Measurements from ENCODE around the gene TMCC1.
A peak's percentile ranks its signal among the peaks of the same experiment; 100 is the strongest.
"Not testable (repeated sequence)": the region's sequence is repeated elsewhere in the genome, so short reads cannot be mapped to it uniquely, and the experiment has no call there.

TMCC1 gene

GRCh38 chr3:129769616-129770015 lies 123.9 kb downstream of the TMCC1 start:
- no peak for DNase-seq

GRCh38 chr3:129768728-129769127 lies 124.8 kb downstream of the TMCC1 start:
- DNase-seq, result no peak

- no peak for DNase-seq
Measured at GRCh38 chr3:129766135-129766534, 127.4 kb downstream of the TMCC1 start.

GRCh38 chr3:129764090-129764489 lies 129.4 kb downstream of the TMCC1 start:
- no peak for DNase-seq

- DNase-seq, result no peak
Measured at GRCh38 chr3:129758785-129759320, 134.7 kb downstream of the TMCC1 start.

- no peak for DNase-seq
Measured at GRCh38 chr3:129758306-129758705, 135.2 kb downstream of the TMCC1 start.

- DNase-seq, result peak; percentile 61
Measured at GRCh38 chr3:129756871-129757270, 136.6 kb downstream of the TMCC1 start.

GRCh38 chr3:129751105-129751504 lies 142.4 kb downstream of the TMCC1 start:
- DNase-seq, result not testable (repeated sequence)

GRCh38 chr3:129749692-129750091 lies 143.8 kb downstream of the TMCC1 start:
- DNase-seq, result no peak

- no peak for DNase-seq
Measured at GRCh38 chr3:129747992-129748391, 145.5 kb downstream of the TMCC1 start.

- DNase-seq, result no peak
Measured at GRCh38 chr3:129747136-129747535, 146.4 kb downstream of the TMCC1 start.

GRCh38 chr3:129746629-129747028 lies 146.9 kb downstream of the TMCC1 start:
- DNase-seq, result no peak

- peak; percentile 49 for DNase-seq
Measured at GRCh38 chr3:129745253-129745652, 148.3 kb downstream of the TMCC1 start.

- DNase-seq, result no peak
Measured at GRCh38 chr3:129741794-129742193, 151.7 kb downstream of the TMCC1 start.

GRCh38 chr3:129740090-129740489 lies 153.4 kb downstream of the TMCC1 start:
- DNase-seq, result no peak

- no peak for DNase-seq
Measured at GRCh38 chr3:129739634-129740033, 153.9 kb downstream of the TMCC1 start.

- DNase-seq, result no peak
Measured at GRCh38 chr3:129738172-129738571, 155.3 kb downstream of the TMCC1 start.

- no peak for DNase-seq
Measured at GRCh38 chr3:129736070-129736469, 157.4 kb downstream of the TMCC1 start.

- no peak for DNase-seq
Measured at GRCh38 chr3:129735638-129736037, 157.9 kb downstream of the TMCC1 start.

- DNase-seq, result no peak
Measured at GRCh38 chr3:129734449-129734848, 159.1 kb downstream of the TMCC1 start.

GRCh38 chr3:129732200-129732876 lies 161.2 kb downstream of the TMCC1 start:
- no peak for DNase-seq

- DNase-seq, result no peak
Measured at GRCh38 chr3:129727707-129728106, 165.8 kb downstream of the TMCC1 start.

- DNase-seq, result peak; percentile 80
Measured at GRCh38 chr3:129723558-129724324, 169.8 kb downstream of the TMCC1 start.

GRCh38 chr3:129722527-129722926 lies 171.0 kb downstream of the TMCC1 start:
- DNase-seq, result no peak
